Measurements from ENCODE around the gene HRH1.
"Not testable (repeated sequence)": the region's sequence is repeated elsewhere in the genome, so short reads cannot be mapped to it uniquely, and the experiment has no call there.

GRCh38 chr3:11217370-11217769 is 63.1 kb downstream of the HRH1 start:
- TF ChIP-seq CTCF (IDR thresholded peaks at IDR 0.05); POLR2AphosphoS5 (IDR thresholded peaks at IDR 0.05); EP300 (IDR thresholded peaks at IDR 0.05; ENCODE audit: low read depth): not testable (repeated sequence)
